GM10847 (cell line): ENCODE data around the gene EIF2AK2.

ENCODE experiments used
- POLR2A ChIP-seq: IDR thresholded peaks from 2 replicates; pipeline ENCODE4 v1.6.1; 2011; ENCODE audit not compliant: insufficient read length; ENCODE audit errors: extremely low read depth

The EIF2AK2 gene

GRCh38 chr2:37181726-37182684, 25.2 kb upstream of the EIF2AK2 start:
- TF ChIP-seq POLR2A = no peak

GRCh38 chr2:37180640-37181039, 23.9 kb upstream of the EIF2AK2 start:
- TF ChIP-seq POLR2A = no peak

- no peak for TF ChIP-seq POLR2A
Measured at GRCh38 chr2:37180006-37180639, 23.3 kb upstream of the EIF2AK2 start.

GRCh38 chr2:37173741-37174140, 17.0 kb upstream of the EIF2AK2 start:
- TF ChIP-seq POLR2A = no peak

- TF ChIP-seq POLR2A = no peak
Measured at GRCh38 chr2:37171624-37171950, 14.8 kb upstream of the EIF2AK2 start.

GRCh38 chr2:37168217-37168981, 11.6 kb upstream of the EIF2AK2 start:
- no peak for TF ChIP-seq POLR2A

GRCh38 chr2:37167636-37168180, 10.9 kb upstream of the EIF2AK2 start:
- no peak for TF ChIP-seq POLR2A

GRCh38 chr2:37164757-37165156, 8.0 kb upstream of the EIF2AK2 start:
- no peak for TF ChIP-seq POLR2A

- no peak for TF ChIP-seq POLR2A
Measured at GRCh38 chr2:37156071-37156856, 516 bp downstream of the EIF2AK2 start.

GRCh38 chr2:37154785-37155184, 2.0 kb downstream of the EIF2AK2 start:
- no peak for TF ChIP-seq POLR2A

- TF ChIP-seq POLR2A = no peak
Measured at GRCh38 chr2:37153224-37153623, 3.6 kb downstream of the EIF2AK2 start.

GRCh38 chr2:37149626-37150322, 7.0 kb downstream of the EIF2AK2 start:
- TF ChIP-seq POLR2A = no peak

- no peak for TF ChIP-seq POLR2A
Measured at GRCh38 chr2:37148325-37148724, 8.5 kb downstream of the EIF2AK2 start.

- TF ChIP-seq POLR2A = no peak
Measured at GRCh38 chr2:37146062-37146461, 10.7 kb downstream of the EIF2AK2 start.
